H9 (cell line): ENCODE data around the gene FCSK. TPM values are rescaled to one million over a fixed set of nuclear protein-coding genes. Genes with fewer than 3 reads are reported as not detected.
"Not testable (repeated sequence)": the region's sequence is repeated elsewhere in the genome, so short reads cannot be mapped to it uniquely, and the experiment has no call there.

Source experiments
- DNase-seq: peaks from one replicate; pipeline ENCODE4 v3.0.0-alpha.2; 2017
- H2AFZ ChIP-seq: one replicate; pipeline ENCODE4 v1.6.1; 2013; ENCODE audit warnings: mild to moderate bottlenecking, low read length, control low read depth, moderate library complexity
- H2AK5ac ChIP-seq: 2 replicates; pipeline ENCODE4 v1.6.1; 2013; ENCODE audit warnings: low read length, control low read depth, mixed read lengths; ENCODE audit not compliant: insufficient read length
- H2BK120ac ChIP-seq: one replicate; pipeline ENCODE4 v1.6.1; 2013; ENCODE audit warnings: low read depth, mild to moderate bottlenecking, low read length, control low read depth, inconsistent platforms; ENCODE audit not compliant: poor library complexity, severe bottlenecking
- H2BK12ac ChIP-seq: 2 replicates; pipeline ENCODE4 v1.6.1; 2013; ENCODE audit warnings: low read length, control low read depth, mixed read lengths, low read depth; ENCODE audit not compliant: insufficient read length
- H2BK15ac ChIP-seq: 2 replicates; pipeline ENCODE4 v1.6.1; 2013; ENCODE audit warnings: low read depth, low read length, control low read depth
- H2BK20ac ChIP-seq: one replicate; pipeline ENCODE4 v1.6.1; 2013; ENCODE audit warnings: low read depth, mild to moderate bottlenecking, low read length, control low read depth, inconsistent platforms; ENCODE audit not compliant: poor library complexity, severe bottlenecking
- H2BK5ac ChIP-seq: 2 replicates; pipeline ENCODE4 v1.6.1; 2013; ENCODE audit warnings: low read length, control low read depth, mixed read lengths; ENCODE audit not compliant: insufficient read length
- H3K14ac ChIP-seq: 2 replicates; pipeline ENCODE4 v1.6.1; 2013; ENCODE audit warnings: low read length, control low read depth; ENCODE audit not compliant: insufficient read depth
- H3K18ac ChIP-seq: 2 replicates; pipeline ENCODE4 v1.6.1; 2013; ENCODE audit warnings: low read depth, mild to moderate bottlenecking, mixed read lengths, low read length, control low read depth; ENCODE audit not compliant: insufficient read length
- H3K23ac ChIP-seq: 2 replicates; pipeline ENCODE4 v1.6.1; 2013; ENCODE audit warnings: low read length, control low read depth, mixed read lengths, low read depth; ENCODE audit not compliant: insufficient read length
- H3K23me2 ChIP-seq: 2 replicates; pipeline ENCODE4 v1.6.1; 2013; ENCODE audit warnings: low read depth, mild to moderate bottlenecking, mixed read lengths, low read length, control low read depth; ENCODE audit not compliant: insufficient read length, poor library complexity, severe bottlenecking
- H3K27ac ChIP-seq: 2 replicates; pipeline ENCODE4 v1.5.1; 2013; ENCODE audit warnings: low read length, control low read depth, mixed read lengths, low read depth; ENCODE audit not compliant: insufficient read length
- H3K27me3 ChIP-seq: 2 replicates; pipeline ENCODE4 v1.6.1; 2013; ENCODE audit warnings: low read length, control low read depth, inconsistent platforms; ENCODE audit not compliant: insufficient read depth
- H3K4ac ChIP-seq: 2 replicates; pipeline ENCODE4 v1.6.1; 2013; ENCODE audit warnings: low read depth, mild to moderate bottlenecking, control low read depth, inconsistent platforms, low read length, moderate library complexity
- H3K4me1 ChIP-seq: 2 replicates; pipeline ENCODE4 v1.6.1; 2013; ENCODE audit warnings: low read length, control low read depth, inconsistent platforms; ENCODE audit not compliant: insufficient read depth
- H3K4me2 ChIP-seq: 2 replicates; pipeline ENCODE4 v1.6.1; 2013; ENCODE audit warnings: low read length, control low read depth, mixed read lengths; ENCODE audit not compliant: insufficient read length, insufficient read depth
- H3K56ac ChIP-seq: 2 replicates; pipeline ENCODE4 v1.6.1; 2013; ENCODE audit warnings: low read depth, mild to moderate bottlenecking, mixed read lengths, low read length, control low read depth; ENCODE audit not compliant: insufficient read length
- H3K79me1 ChIP-seq: 2 replicates; pipeline ENCODE4 v1.6.1; 2013; ENCODE audit warnings: low read depth, mild to moderate bottlenecking, moderate library complexity, low read length, control low read depth, inconsistent platforms; ENCODE audit not compliant: insufficient read depth, poor library complexity, severe bottlenecking
- H3K79me2 ChIP-seq: 2 replicates; pipeline ENCODE4 v1.6.1; 2013; ENCODE audit warnings: low read length, control low read depth, inconsistent platforms; ENCODE audit not compliant: insufficient read depth
- H3K9ac ChIP-seq: 2 replicates; pipeline ENCODE4 v1.6.1; 2013; ENCODE audit warnings: low read length, control low read depth, mixed read lengths; ENCODE audit not compliant: insufficient read length; ENCODE audit errors: extremely low read depth
- H3K9me3 ChIP-seq: one replicate; pipeline ENCODE4 v1.6.1; 2013; ENCODE audit warnings: low read depth, low read length, inconsistent platforms; ENCODE audit not compliant: control insufficient read depth
- H3T11ph ChIP-seq: one replicate; pipeline ENCODE4 v1.6.1; 2013; ENCODE audit warnings: mild to moderate bottlenecking, low read length, control low read depth, inconsistent platforms
- H4K20me1 ChIP-seq: one replicate; pipeline ENCODE4 v1.6.1; 2013; ENCODE audit not compliant: control insufficient read depth, insufficient read length, insufficient read depth
- H4K5ac ChIP-seq: 2 replicates; pipeline ENCODE4 v1.6.1; 2013; ENCODE audit warnings: low read depth, mild to moderate bottlenecking, mixed read lengths, low read length, control low read depth; ENCODE audit not compliant: insufficient read length
- H4K8ac ChIP-seq: replicated peaks from 2 replicates; pipeline ENCODE4 v1.6.1; 2013; ENCODE audit warnings: low read length, control low read depth, mixed read lengths, low read depth; ENCODE audit not compliant: insufficient read length
- H4K91ac ChIP-seq: 2 replicates; pipeline ENCODE4 v1.6.1; 2013; ENCODE audit warnings: low read depth, mild to moderate bottlenecking, moderate library complexity, mixed read lengths, low read length, control low read depth; ENCODE audit not compliant: insufficient read length
- H3K27ac Mint-ChIP-seq, 3 experiments: 2 replicates in 2 of 3; 3 replicates in 1 of 3; pipeline ENCODE4 v1.8.0; 2020 to 2021; ENCODE audit warnings: mixed read lengths in 3 of 3, mild to moderate bottlenecking in 1 of 3, moderate library complexity in 1 of 3
- H3K27me3 Mint-ChIP-seq: 2 replicates; pipeline ENCODE4 v1.8.0; 2021; ENCODE audit warnings: low read depth, mild to moderate bottlenecking, moderate library complexity, mixed read lengths
- H3K36me3 Mint-ChIP-seq, 3 experiments: 2 replicates in 2 of 3; 3 replicates in 1 of 3; pipeline ENCODE4 v1.8.0; 2020 to 2021; ENCODE audit warnings: low read depth in 3 of 3, mixed read lengths in 3 of 3; ENCODE audit not compliant: insufficient read depth in 1 of 3
- H3K4me1 Mint-ChIP-seq, 2 experiments: 2 replicates each; pipeline ENCODE4 v1.8.0; 2020; ENCODE audit warnings: mixed read lengths in 2 of 2
- H3K4me3 Mint-ChIP-seq, 2 experiments: 2 replicates in 1 of 2; 3 replicates in 1 of 2; pipeline ENCODE4 v1.8.0; 2020 to 2021; ENCODE audit warnings: mild to moderate bottlenecking in 2 of 2, mixed read lengths in 2 of 2, moderate library complexity in 1 of 2
- H3K9me3 Mint-ChIP-seq, 2 experiments: 2 replicates in 1 of 2; 3 replicates in 1 of 2; pipeline ENCODE4 v1.8.0; 2020; ENCODE audit warnings: mild to moderate bottlenecking in 2 of 2, mixed read lengths in 2 of 2, moderate library complexity in 1 of 2
- WGBS: extraction: QIAGEN DNeasy Blood & Tissue Kit; methylation state at CpG from one replicate; pipeline ENCODE4 v1.1.7; 2013; ENCODE audit warnings: missing lambda C conversion rate, low lambda C conversion rate, mixed read lengths; ENCODE audit not compliant: insufficient read length; ENCODE audit errors: extremely low coverage; 5-methylcytosine and 5-hydroxymethylcytosine counted together
- total RNA-seq: library from RNA; stranded (reverse); gene quantifications from 2 replicates; pipeline ENCODE4 v1.2.1, GENCODE V29; 2021

The FCSK gene
- total RNA-seq, 1 experiment from 2014 or later: 6.5 TPM

DNA sequence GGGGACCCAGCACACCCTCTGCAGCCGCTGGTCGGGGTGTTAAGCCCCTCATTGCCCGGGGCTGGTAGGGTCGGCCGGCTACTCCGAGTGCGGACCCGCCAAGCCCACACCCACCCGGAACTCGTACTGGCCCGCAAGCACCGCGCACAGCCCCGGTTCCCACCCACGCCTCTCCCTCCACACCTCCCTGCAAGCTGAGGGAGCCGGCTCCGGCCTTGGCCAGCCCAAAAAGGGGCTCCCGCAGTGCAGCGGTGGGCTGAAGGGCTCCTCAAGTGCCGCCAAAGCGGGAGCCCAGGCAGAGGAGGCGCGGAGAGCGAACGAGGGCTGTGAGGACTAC, 3.4 kb upstream of the FCSK start:
- WGBS: no CpG with 5 or more reads among the region's 25 CpGs
- H2AK5ac ChIP-seq, H3K27ac Mint-ChIP-seq, H3K27ac ChIP-seq, H3K14ac ChIP-seq, H3K79me1 ChIP-seq, H3K9ac ChIP-seq, DNase-seq, H2BK15ac ChIP-seq, H3K9me3 Mint-ChIP-seq, H3K23ac ChIP-seq, H3K4ac ChIP-seq, H3K79me2 ChIP-seq, H3K4me3 Mint-ChIP-seq, H4K5ac ChIP-seq, H3K36me3 Mint-ChIP-seq, H3K4me1 ChIP-seq, H4K20me1 ChIP-seq, H3K27me3 ChIP-seq, H4K8ac ChIP-seq, H3K4me2 ChIP-seq, H3K9me3 ChIP-seq, H2BK12ac ChIP-seq, H2BK120ac ChIP-seq, H3K27me3 Mint-ChIP-seq, H3K23me2 ChIP-seq, H3T11ph ChIP-seq, H2BK20ac ChIP-seq, H3K18ac ChIP-seq, H2BK5ac ChIP-seq, H4K91ac ChIP-seq, H2AFZ ChIP-seq, H3K56ac ChIP-seq: not testable (repeated sequence)
- H3K4me1 Mint-ChIP-seq: peaks cover 19 to 24% of the 10 kb centered on the region in 2 experiments
